Limb (tissue), 2 donors: ENCODE data around the gene SLC7A5.
"Not testable (repeated sequence)": the region's sequence is repeated elsewhere in the genome, so short reads cannot be mapped to it uniquely, and the experiment has no call there.

Experiments
- DNase-seq, 2 donors: peaks; one replicate each; pipeline ENCODE4 v3.0.0-alpha.2; 2016; ENCODE audit errors: extremely low spot score in 2 of 2

Gene SLC7A5

GRCh38 chr16:87834005-87834667 is 35.2 kb downstream of the SLC7A5 start:
- DNase-seq, result no peak

GRCh38 chr16:87833548-87833947 is 35.8 kb downstream of the SLC7A5 start:
- no peak for DNase-seq

- DNase-seq, result no peak
Measured at GRCh38 chr16:87832741-87833502, 36.4 kb downstream of the SLC7A5 start.

GRCh38 chr16:87832137-87832527 is 37.2 kb downstream of the SLC7A5 start:
- DNase-seq, result no peak

- DNase-seq, result no peak
Measured at GRCh38 chr16:87831421-87832136, 37.7 kb downstream of the SLC7A5 start.

- no peak for DNase-seq
Measured at GRCh38 chr16:87830673-87831420, 38.5 kb downstream of the SLC7A5 start.

GRCh38 chr16:87829988-87830672 is 39.2 kb downstream of the SLC7A5 start:
- DNase-seq, result no peak

GRCh38 chr16:87829622-87829980 is 39.7 kb downstream of the SLC7A5 start:
- no peak for DNase-seq

GRCh38 chr16:87828907-87829621 is 40.2 kb downstream of the SLC7A5 start:
- DNase-seq, result no peak

GRCh38 chr16:87828071-87828906 is 41.0 kb downstream of the SLC7A5 start:
- DNase-seq, result no peak

- not testable (repeated sequence) for DNase-seq
Measured at GRCh38 chr16:87827588-87827915, 41.8 kb downstream of the SLC7A5 start.

GRCh38 chr16:87826798-87827587 is 42.3 kb downstream of the SLC7A5 start:
- DNase-seq, result no peak

GRCh38 chr16:87826407-87826797 is 42.9 kb downstream of the SLC7A5 start:
- DNase-seq, result not testable (repeated sequence)

- DNase-seq, result not testable (repeated sequence)
Measured at GRCh38 chr16:87825842-87826120, 43.5 kb downstream of the SLC7A5 start.

- no peak for DNase-seq
Measured at GRCh38 chr16:87824991-87825841, 44.1 kb downstream of the SLC7A5 start.

- no peak for DNase-seq
Measured at GRCh38 chr16:87824016-87824990, 45.0 kb downstream of the SLC7A5 start.
